ENCODE data around the gene DPP6.

The DPP6 gene

GRCh38 chr7:154881026-154881425 lies 828.8 kb downstream of the DPP6 start:
- TF ChIP-seq CTCF (IDR thresholded peaks at IDR 0.05) = no peak
- Histone ChIP-seq H2AFZ (no peak overlapping the region), H3K79me2 (no peaks in the 10 kb centered on the region), H3K36me3 (ENCODE audit: control insufficient read depth, insufficient read depth, low read length) (no peaks in the 10 kb centered on the region), H3K27ac (no peak overlapping the region), H3K4me2 (ENCODE audit: low read length) (no peak overlapping the region), H3K4me3 (ENCODE audit: low read depth, low read length) (no peak overlapping the region), H3K4me1 (no peaks in the 10 kb centered on the region), H3K27me3 (ENCODE audit: control insufficient read depth, insufficient read depth, low read length) (no peaks in the 10 kb centered on the region), H3K9me3 (ENCODE audit: control insufficient read depth, low read length) (no peaks in the 10 kb centered on the region), H3K9ac (no peak overlapping the region)

GRCh38 chr7:154881526-154881925 lies 829.3 kb downstream of the DPP6 start:
- Histone ChIP-seq H3K4me1 (no peaks in the 10 kb centered on the region), H3K4me3 (ENCODE audit: low read depth, low read length) (no peak overlapping the region), H2AFZ (no peak overlapping the region), H3K4me2 (ENCODE audit: low read length) (no peak overlapping the region), H3K27ac (no peak overlapping the region), H3K79me2 (no peaks in the 10 kb centered on the region), H3K9ac (no peak overlapping the region), H3K9me3 (ENCODE audit: control insufficient read depth, low read length) (no peaks in the 10 kb centered on the region), H3K36me3 (ENCODE audit: control insufficient read depth, insufficient read depth, low read length) (no peaks in the 10 kb centered on the region), H3K27me3 (ENCODE audit: control insufficient read depth, insufficient read depth, low read length) (no peaks in the 10 kb centered on the region)
- no peak for TF ChIP-seq CTCF (IDR thresholded peaks at IDR 0.05)

- no peak overlapping the region for H3K27ac ChIP-seq
- H3K36me3 ChIP-seq (ENCODE audit: control insufficient read depth, insufficient read depth, low read length) = no peaks in the 10 kb centered on the region
- no peak overlapping the region for H3K9ac ChIP-seq
- no peak overlapping the region for H3K4me2 ChIP-seq (ENCODE audit: low read length)
- H3K79me2 ChIP-seq = no peaks in the 10 kb centered on the region
- no peak overlapping the region for H2AFZ ChIP-seq
- no peak for TF ChIP-seq CTCF (IDR thresholded peaks at IDR 0.05)
- no peaks in the 10 kb centered on the region for H3K27me3 ChIP-seq (ENCODE audit: control insufficient read depth, insufficient read depth, low read length)
- H3K9me3 ChIP-seq (ENCODE audit: control insufficient read depth, low read length) = no peaks in the 10 kb centered on the region
- H3K4me1 ChIP-seq = no peaks in the 10 kb centered on the region
- H3K4me3 ChIP-seq (ENCODE audit: low read depth, low read length) = no peak overlapping the region
Measured at GRCh38 chr7:154882931-154883474, 830.8 kb downstream of the DPP6 start.

GRCh38 chr7:154884348-154884920 lies 832.2 kb downstream of the DPP6 start:
- H3K36me3 ChIP-seq (ENCODE audit: control insufficient read depth, insufficient read depth, low read length) = no peaks in the 10 kb centered on the region
- TF ChIP-seq CTCF (IDR thresholded peaks at IDR 0.05) = no peak
- H3K4me2 ChIP-seq (ENCODE audit: low read length) = no peak overlapping the region
- no peak overlapping the region for H2AFZ ChIP-seq
- no peak overlapping the region for H3K9ac ChIP-seq
- no peaks in the 10 kb centered on the region for H3K4me1 ChIP-seq
- no peaks in the 10 kb centered on the region for H3K27me3 ChIP-seq (ENCODE audit: control insufficient read depth, insufficient read depth, low read length)
- no peaks in the 10 kb centered on the region for H3K9me3 ChIP-seq (ENCODE audit: control insufficient read depth, low read length)
- H3K79me2 ChIP-seq = no peaks in the 10 kb centered on the region
- no peak overlapping the region for H3K4me3 ChIP-seq (ENCODE audit: low read depth, low read length)
- no peak overlapping the region for H3K27ac ChIP-seq

- Histone ChIP-seq H3K27ac (no peak overlapping the region), H3K36me3 (ENCODE audit: control insufficient read depth, insufficient read depth, low read length) (no peaks in the 10 kb centered on the region), H3K9me3 (ENCODE audit: control insufficient read depth, low read length) (no peaks in the 10 kb centered on the region), H2AFZ (no peak overlapping the region), H3K27me3 (ENCODE audit: control insufficient read depth, insufficient read depth, low read length) (no peaks in the 10 kb centered on the region), H3K4me2 (ENCODE audit: low read length) (no peak overlapping the region), H3K4me3 (ENCODE audit: low read depth, low read length) (no peak overlapping the region), H3K4me1 (no peaks in the 10 kb centered on the region), H3K9ac (no peak overlapping the region), H3K79me2 (no peaks in the 10 kb centered on the region)
- no peak for TF ChIP-seq CTCF (IDR thresholded peaks at IDR 0.05)
Measured at GRCh38 chr7:154886591-154886990, 834.4 kb downstream of the DPP6 start.
